GM19025 (cell line): Measurements from ENCODE around the gene PDS5B.
"Not testable (repeated sequence)": the region's sequence is repeated elsewhere in the genome, so short reads cannot be mapped to it uniquely, and the experiment has no call there.

ENCODE experiments used
- ATAC-seq: cut with Tn5 transposase; IDR thresholded peaks from one replicate; pipeline ENCODE4 v1.9.1; 2021; ENCODE audit warnings: mild to moderate bottlenecking, low read depth, moderate library complexity; ENCODE audit not compliant: unreplicated experiment

Gene PDS5B

DNA sequence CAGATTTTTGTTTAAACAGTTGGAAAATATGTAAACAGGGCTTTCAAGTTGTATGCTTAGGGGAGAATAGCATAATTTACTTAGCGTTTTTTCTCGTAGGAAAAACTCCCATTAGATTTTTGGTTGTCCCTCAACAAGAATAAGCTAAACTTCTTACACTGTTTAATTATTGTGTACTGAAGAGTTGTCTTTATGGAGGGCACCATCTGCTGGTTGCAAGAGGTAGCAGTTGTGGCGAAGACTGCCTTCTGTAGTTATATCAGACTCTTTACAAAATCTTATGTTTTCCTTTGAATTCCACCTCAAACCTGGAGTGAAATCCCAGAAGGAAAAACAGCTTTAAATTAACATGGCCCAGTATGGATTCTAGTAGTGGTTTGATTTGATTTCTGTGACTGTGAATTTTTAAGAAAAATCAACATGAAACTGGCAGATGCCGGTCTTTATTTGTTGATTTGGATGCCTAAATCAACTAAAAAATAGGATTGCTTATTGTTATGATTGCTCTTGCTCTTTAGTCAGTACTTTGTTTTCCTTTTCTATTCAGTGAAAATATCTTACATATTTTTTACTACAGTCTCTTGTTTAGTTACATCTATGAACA lies 53.4 kb downstream of the PDS5B start:
- ATAC-seq = peak; percentile 57

DNA sequence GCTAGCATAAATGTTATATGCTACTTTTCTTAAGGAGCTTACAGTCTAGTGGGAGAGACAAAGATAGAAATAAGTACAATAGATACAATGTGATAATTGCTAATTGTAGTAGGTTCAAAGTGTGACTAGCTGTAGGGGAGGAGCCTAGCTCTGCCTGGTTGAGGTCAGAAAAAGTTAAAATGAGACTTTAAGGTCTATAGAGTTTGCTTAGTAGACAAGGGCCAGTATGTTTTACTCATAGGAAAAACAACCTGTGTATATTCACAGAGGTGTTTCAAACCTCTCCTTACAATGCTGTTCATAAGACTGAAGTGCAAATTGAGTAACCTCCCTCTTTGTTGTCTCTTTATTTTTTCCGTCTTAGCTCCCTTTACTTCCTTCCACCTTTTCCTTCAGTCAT lies 56.1 kb downstream of the PDS5B start:
- no peak for ATAC-seq

DNA sequence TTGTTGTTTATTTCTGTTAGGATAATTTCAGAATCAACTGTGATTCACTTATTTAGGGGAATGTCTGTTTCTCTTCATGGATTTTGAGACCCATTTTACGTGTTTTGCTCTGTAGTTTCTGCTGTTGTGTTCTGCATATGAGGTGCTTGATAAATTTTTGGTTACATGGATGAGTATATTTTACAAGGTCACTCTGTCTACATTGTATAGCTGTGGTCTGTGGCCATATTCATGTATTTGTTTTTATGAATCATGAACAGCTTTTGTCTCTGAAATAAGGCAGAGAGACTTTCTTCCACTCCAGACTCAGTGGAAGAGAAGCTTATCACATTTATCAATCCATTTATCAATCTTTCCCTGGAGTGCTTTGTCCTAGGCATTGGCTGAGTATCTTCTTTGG lies 56.6 kb downstream of the PDS5B start:
- no peak for ATAC-seq

DNA sequence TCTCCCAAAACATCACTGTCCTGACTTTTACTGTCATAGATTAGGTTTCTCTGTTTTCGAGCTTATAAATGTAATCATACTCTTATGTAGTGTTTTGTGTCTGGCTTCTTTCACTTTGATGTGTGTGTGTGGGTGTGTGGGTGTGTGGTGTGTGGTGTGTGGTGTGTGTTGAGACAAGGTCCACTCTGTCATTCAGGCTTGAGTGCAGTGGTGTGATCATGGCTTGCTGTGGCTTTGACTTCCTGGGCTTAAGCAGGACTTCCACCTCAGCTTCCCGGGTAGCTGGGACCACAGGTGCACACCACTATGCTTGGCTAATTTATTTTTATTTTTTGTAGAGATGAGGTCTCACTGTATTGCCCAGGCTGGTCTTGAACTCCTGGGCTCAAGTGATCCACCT lies 59.6 kb downstream of the PDS5B start:
- ATAC-seq = no peak

DNA sequence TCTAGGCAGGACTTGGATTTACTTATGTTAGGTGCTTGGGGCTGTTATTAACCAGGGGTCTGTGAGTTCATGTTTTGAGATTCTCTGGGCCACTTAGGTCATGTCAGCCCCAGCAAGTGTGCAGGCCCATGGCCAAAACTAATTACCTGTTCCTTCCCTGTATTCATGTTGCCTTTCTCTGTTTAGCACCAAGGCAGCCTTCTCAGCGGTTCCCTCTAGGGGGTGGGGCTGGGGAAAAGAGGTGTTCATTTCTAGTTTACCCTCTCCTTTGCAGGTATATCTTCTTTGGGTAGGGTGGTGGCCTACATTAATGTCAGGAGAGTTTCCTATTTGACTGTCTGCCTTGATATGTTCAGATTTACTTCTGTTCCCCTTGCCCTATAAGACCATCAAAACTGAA lies 61.7 kb downstream of the PDS5B start:
- ATAC-seq = no peak

DNA sequence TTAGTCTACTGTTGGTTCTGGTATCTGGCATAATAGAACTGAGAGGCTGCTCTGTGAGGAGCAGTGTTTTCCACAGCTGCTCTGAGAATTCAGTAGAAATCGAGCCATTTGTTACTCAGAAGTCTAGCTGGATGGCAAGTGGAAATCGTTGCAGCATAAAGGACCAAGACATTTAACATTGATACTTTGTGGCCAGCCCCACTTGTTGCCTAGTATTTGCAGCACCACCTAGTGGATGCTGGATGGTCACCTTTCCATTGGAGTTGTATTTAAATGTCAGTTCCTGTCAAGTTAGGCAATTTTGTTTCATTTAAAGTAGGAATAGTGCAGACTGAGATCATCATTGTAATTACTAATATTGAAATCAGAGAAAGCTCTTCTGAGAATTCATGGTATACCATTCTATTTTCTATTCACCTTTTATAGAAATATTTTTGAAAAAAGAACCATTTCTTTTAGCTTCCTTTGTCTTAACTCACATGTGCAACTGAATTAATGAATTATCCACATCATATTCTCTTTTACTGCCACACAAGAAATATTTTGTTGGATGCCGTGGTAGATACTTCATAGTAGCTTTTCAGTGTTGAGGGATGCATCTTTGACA lies 64.6 kb downstream of the PDS5B start:
- ATAC-seq = peak; percentile 53

DNA sequence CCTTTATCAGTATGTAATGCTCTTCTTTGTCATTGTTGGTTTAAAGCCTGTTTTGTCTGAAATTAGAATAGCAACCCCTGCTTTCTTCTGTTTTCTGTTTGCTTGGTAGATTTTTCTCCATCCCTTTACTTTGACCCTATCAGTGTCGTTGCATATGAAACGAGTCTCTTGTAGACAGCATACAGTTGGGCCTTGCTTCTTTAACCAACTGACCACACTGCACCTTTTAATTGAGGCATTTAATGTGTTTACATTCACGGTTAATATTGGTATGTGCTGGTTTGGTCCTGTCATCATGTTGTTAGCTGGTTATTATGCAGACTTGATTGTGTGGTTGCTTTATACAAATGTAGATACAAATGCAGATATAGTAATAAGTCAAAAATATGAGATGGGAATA lies 71.1 kb downstream of the PDS5B start:
- no peak for ATAC-seq

DNA sequence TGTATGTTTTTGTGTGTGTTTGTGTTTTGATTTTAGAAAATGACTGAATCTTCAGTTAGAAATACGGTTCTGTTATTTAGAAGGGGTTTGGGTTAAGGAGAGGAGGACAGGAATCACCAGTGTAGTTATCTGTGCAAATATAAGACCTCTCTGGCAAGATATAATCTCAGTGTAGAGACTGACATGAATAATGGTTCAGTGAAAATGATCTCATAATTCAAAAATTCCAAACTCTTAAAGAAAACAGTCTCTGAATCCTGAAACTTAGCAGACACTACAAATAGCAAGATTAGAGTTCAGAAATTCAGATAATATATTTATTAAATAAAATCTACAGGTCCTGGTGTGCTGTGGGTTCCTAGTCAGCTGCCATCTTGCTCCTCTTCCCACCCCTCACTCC lies 73.5 kb downstream of the PDS5B start:
- no peak for ATAC-seq

DNA sequence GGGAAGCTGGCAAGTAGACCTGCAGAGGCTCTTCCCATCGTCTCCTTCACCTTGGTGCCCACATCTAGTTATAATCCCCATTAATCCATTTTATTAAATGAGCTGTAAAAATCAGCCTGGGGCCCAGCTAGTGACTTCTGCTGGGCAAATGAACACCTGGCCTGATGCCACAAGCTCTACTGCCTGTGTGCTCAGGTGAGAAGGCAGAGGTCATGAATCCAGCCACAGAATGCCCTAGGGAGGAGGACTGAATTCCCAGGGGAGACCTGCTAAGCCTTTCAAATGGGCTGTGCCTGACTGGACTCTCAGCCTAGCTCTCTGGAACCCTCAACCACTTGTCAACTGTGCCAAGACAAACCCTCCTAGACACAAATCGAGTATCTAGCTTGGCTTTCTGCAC lies 74.0 kb downstream of the PDS5B start:
- no peak for ATAC-seq

DNA sequence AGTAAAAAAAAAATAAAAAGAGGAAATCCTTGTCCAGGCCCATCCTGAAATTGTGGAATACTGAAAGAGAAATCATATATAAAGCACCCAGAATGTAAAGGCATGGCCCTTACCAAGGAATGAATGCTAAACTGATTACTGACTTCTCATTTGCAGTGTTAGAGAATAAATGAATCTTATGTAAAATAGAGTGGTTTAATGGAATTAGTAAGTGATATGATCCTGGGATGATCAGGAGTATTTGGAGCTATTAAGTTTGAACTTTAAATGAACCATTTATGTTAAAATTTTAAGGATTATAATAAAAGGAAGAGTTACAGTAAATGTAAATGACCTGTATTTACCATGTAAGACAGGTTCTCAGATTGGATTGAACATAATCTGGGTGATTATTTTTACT lies 75.4 kb downstream of the PDS5B start:
- no peak for ATAC-seq

DNA sequence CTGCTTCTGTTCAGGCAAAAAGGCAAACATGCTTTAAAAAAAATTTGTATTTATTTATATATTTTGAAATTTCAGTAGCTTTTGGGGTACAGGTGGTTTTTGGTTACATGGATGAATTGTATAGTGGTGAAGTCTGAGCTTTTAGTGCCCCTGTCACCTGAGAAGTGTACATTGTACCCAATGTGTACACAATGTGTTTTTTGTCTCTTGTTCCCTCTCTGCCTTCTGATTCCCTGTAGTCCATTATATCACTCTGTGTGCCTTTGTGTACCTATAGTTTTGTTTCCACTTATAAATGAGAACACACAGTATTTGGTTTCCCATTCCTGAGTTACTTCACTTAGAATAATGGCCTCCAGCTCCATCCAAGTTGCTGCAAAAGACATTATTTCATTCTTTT lies 77.4 kb downstream of the PDS5B start:
- no peak for ATAC-seq

DNA sequence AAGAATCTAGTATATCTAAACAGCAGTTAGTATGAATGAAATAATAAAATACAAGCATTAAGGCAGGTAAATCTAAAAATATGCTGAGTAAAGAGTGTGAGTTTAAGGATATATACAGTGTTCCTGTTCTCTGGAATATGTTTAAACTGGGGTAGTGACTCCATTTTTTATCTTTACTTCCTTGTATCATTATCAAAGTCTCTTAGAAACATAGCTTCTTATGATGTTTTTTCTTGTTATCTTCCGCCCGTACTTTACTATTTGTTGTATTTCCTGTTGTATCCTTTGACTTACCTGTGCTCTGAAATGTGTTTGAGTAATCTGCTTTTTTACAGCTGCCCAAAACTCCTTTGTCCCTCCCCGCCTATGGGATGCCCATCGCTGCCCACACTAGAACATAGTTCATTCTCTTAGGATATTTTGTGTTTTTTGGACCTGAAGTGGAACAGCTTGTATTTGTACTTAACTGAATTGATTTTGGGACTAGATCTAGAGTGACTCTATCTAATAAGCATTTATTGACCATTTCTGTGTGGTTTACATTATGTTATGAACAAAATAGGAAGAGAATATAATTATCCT lies 80.8 kb downstream of the PDS5B start:
- no peak for ATAC-seq

DNA sequence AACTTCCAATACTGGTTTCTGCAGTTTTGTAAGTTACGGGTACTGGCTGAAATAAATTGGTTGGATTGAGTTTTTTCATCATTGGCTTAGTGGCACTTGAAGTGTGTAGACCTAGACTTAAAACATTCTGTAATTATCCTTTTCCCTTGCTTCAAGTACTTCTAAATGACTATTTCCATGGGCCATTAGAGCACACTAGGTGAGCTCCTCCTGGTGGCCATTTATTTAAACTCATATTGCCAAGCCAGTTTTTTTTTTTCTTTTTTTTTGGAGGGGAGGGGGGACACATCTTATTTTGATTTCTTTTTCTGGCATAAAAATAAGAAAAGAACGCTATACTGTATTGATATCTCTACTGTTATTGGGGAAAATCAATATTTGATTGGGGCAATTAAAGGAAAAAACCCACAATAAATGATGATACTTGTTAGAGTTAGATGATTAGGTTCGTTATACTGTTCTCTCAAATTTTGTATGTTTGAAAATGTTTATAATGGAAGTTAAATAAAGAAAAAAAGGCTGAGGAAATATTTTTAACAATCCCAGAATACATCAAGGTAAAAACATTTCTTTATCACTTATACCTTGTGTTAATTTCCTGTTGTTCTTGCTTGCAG lies 82.9 kb downstream of the PDS5B start:
- ATAC-seq = no peak

DNA sequence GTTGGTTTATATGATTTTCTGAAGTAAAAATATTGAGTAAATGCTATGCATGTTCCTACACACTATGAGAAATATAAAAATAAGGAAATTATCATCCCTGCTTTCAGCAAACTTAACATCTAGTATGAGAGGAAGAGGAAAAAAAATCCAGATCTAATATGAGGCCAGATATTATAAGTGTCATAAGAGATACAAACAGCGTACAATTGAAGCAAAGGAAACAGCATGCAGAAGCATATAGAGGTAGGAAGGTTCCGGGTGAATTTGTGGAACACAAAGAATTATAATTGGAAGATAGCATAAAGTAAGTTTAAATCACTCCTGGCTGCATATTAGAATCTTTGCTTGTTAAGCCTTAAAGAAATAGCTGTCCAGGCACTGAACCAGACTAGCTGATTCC lies 88.3 kb downstream of the PDS5B start:
- ATAC-seq = no peak

DNA sequence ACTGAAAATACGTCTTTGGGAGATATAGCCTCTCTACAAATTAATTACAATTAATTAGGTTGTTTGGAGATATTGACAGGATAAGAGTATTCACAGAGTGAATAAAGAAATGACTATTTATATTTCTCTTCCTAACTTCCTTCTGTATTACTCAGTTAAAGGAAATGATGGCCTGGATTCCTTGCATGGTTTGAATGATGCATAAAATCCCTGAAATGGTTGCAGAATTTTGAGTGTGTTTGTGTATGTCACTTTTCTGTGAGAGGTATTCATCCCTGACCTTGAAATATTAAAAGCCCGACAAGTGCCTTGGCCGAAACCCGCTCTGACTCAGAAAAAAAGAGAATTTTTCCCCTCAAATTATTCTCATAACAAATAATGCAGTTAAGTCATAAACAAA lies 90.0 kb downstream of the PDS5B start:
- ATAC-seq = no peak

DNA sequence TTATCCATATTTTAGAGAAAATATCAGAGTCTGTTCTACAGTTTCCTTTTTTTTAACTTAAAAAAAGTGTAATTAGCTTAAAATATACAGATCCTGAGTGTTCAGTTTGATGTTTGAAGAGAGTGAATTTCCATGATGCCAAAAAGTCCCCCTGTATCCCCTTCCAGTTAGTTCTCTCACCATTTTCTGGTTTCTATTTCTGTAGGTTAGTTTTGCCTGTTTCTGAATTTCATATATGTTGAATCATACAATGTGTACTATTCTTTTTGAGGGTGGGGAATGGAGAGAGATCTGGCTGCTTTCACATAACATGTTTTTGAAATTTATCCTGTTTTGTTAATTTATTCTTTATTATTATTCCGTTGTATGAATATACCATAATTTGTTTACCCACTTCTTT lies 95.9 kb downstream of the PDS5B start:
- ATAC-seq = no peak

DNA sequence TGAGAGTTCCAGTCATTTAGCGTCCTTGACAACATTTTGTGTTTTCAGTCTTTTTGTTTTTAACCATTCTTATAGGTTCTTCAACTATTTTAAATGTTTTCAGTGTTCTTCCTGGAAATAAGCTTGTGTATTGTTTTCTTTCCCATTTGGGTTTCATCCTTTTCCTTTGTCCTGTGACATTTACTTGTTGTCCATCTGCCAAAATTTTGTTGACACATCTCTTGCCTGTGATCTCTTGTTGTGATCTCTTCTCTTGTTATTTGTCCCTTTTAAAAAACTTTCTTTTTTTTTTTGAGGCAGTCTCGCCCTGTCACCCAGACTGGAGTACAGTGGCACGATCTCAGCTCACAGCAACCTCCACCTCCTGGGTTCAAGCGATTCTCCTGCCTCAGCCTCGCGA lies 96.5 kb downstream of the PDS5B start:
- no peak for ATAC-seq

DNA sequence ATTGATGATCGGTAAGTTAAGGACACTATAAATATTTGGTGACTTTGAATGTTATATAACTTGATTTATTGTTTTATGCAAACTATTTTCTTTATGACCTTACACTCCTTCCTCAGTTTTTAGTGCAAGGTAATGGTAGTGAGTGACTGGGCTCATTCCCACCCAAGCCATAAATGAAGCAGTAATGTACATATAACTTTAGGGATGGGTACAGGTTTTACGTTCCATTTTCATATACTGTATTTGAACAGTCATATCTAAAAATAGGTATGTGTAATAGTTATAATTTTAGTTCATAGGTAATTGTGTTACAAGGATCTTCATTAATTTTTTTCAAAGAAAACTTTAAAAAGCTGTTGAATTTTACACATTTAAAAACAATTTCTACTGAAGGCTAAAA lies 101.0 kb downstream of the PDS5B start:
- no peak for ATAC-seq

DNA sequence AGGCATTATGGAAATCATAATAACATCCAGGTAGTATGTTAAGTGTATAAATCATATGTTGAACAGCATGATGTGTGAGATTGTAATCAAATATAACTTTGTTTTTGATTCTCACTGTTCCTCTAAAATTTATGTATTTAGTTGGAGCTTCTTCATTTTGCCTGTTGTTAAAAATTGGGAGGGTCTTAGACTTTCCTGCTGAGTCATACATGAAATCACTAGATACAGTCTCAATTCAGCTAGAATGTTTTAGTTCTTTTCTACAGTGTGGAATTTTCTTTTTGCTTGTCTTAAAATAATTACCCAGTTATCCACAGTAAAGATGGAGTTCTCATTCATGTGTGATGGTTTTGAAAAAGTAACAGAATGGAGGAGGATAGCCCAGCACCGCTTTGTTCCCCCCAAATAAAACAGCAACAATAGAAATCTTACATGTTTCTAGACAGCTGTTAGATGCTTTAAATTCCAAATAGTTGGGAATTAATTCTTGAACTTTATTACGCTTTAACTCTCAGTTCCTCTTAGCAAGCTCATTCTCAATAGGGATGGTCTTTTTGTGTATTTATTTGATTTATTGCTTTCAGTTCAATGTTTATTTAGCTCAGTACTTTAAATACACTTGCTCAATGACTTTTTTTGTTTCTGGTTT lies 109.5 kb downstream of the PDS5B start:
- no peak for ATAC-seq

DNA sequence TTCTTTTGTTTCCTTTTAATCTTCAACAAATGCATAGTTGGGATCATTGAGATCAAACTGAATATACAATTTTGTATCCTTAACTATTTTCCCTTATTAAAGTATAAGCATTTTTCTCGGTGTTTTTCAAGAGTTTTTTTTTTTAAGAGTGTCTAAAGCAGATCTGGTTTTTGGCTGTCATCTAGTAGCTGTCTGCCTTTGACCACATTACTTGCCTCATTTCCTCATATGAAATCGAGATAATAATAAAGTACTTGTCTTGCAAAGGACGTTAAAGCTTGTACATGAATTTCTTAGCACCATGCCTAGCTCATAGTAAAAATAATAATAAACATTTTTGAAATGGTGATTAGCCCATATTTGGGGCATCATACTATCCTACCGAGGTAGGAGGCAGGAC lies 121.2 kb downstream of the PDS5B start:
- ATAC-seq = no peak

DNA sequence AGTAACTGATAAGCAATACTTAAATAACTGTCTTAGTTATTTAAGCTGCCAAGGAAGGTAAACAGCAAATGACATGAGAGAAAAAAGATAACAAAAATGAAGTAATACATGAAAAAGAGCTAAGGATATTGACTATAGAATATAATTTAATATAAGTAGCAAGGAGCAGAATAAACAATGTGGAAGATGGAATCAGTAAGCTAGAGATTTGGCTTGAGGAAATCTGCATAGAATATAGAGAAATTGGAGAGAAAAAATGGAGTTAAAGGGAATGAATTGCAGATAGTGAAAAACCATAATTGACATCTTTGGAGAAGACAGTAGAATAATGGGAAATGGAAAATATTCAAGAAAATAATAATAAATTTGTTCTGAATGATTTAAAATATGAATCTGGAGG lies 127.1 kb downstream of the PDS5B start:
- ATAC-seq = no peak

DNA sequence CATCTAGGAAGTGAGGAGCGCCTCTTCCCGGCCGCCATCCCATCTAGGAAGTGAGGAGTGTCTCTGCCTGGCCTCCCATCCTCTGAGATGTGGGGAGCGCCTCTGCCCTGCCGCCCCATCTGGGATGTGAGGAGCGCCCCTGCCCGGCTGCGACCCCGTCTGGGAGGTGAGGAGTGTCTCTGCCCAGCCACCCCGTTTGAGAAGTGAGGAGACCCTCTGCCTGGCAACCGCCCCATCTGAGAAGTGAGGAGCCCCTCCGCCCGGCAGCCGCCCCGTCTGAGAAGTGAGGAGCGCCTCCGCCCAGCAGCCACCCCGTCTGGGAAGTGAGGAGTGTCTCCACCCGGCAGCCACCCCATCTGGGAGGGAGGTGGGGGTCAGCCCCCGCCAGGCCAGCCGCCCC lies 129.9 kb downstream of the PDS5B start:
- ATAC-seq = not testable (repeated sequence)
